SK-N-SH treated with all-trans-retinoic acid at 6 μM for 48 hours (cell line): ENCODE measurements around the gene CALHM6.
A peak's percentile ranks its signal among the peaks of the same experiment; 100 is the strongest.

ENCODE experiments used
- ATAC-seq: fragments of 200-7000 bp; cut with Tn5 transposase; 3 replicates; pipeline ENCODE4 v1.9.1; 2020; ENCODE audit warnings: mild to moderate bottlenecking, moderate library complexity
- ARNTL ChIP-seq: fragments of 450-650 bp; formaldehyde crosslinking; IDR thresholded peaks from 2 replicates; pipeline ENCODE4 v1.5.0; 2020; ENCODE audit warnings: low read depth, mild to moderate bottlenecking, moderate library complexity, borderline replicate concordance
- CSDC2 ChIP-seq: fragments of 250-450 bp; sonication (Bioruptor Pico); IDR thresholded peaks from 2 replicates; pipeline ENCODE4 v1.5.0; 2020; ENCODE audit warnings: mild to moderate bottlenecking, moderate library complexity
- ISL1 ChIP-seq: fragments of 250-450 bp; sonication (Bioruptor Pico); IDR thresholded peaks from 2 replicates; pipeline ENCODE4 v2.1.2; 2022; ENCODE audit warnings: mild to moderate bottlenecking, moderate library complexity
- OSR1 ChIP-seq: fragments of 250-450 bp; sonication (Bioruptor Pico); IDR thresholded peaks from 2 replicates; pipeline ENCODE4 v1.8.0; 2022; ENCODE audit warnings: moderate library complexity, mild to moderate bottlenecking, inconsistent platforms
- POU6F1 ChIP-seq: fragments of 250-450 bp; sonication (Bioruptor Pico); IDR thresholded peaks from 2 replicates; pipeline ENCODE4 v1.8.0; 2021; ENCODE audit warnings: low read depth, mild to moderate bottlenecking, moderate library complexity, borderline replicate concordance
- PPARA ChIP-seq: fragments of 250-450 bp; sonication (Bioruptor Pico); IDR thresholded peaks from 2 replicates; pipeline ENCODE4 v1.5.0; 2020; ENCODE audit warnings: mild to moderate bottlenecking, borderline replicate concordance
- RARB ChIP-seq: fragments of 250-450 bp; sonication (Bioruptor Pico); IDR thresholded peaks from 2 replicates; pipeline ENCODE4 v1.8.0; 2021; ENCODE audit warnings: mild to moderate bottlenecking, moderate library complexity
- TOX ChIP-seq: fragments of 250-450 bp; sonication (Bioruptor Pico); IDR thresholded peaks from 2 replicates; pipeline ENCODE4 v1.8.0; 2021; ENCODE audit warnings: mild to moderate bottlenecking, moderate library complexity, borderline replicate concordance
- ZFP3 ChIP-seq: fragments of 250-450 bp; sonication (Bioruptor Pico); IDR thresholded peaks from 2 replicates; pipeline ENCODE4 v1.5.0; 2020; ENCODE audit warnings: mild to moderate bottlenecking, moderate library complexity
- ZFP30 ChIP-seq: fragments of 450-650 bp; formaldehyde crosslinking; IDR thresholded peaks from 2 replicates; pipeline ENCODE4 v1.5.0; 2022; ENCODE audit warnings: mild to moderate bottlenecking, moderate library complexity
- ZNF565 ChIP-seq: fragments of 450-650 bp; formaldehyde crosslinking; conservative IDR thresholded peaks from 2 replicates; pipeline ENCODE4 v1.5.0; 2020; ENCODE audit warnings: low read depth, mild to moderate bottlenecking, moderate library complexity
- ZNF70 ChIP-seq: fragments of 450-650 bp; formaldehyde crosslinking; IDR thresholded peaks from 2 replicates; pipeline ENCODE4 v1.5.0; 2020; ENCODE audit warnings: mild to moderate bottlenecking, moderate library complexity
- ZNF8 ChIP-seq: fragments of 450-650 bp; formaldehyde crosslinking; IDR thresholded peaks from 2 replicates; pipeline ENCODE4 v1.5.0; 2020; ENCODE audit warnings: mild to moderate bottlenecking, moderate library complexity
- TF ChIP-seq, protein P1 (sequence below): fragments of 250-450 bp; sonication (Bioruptor Pico); IDR thresholded peaks from 2 replicates; pipeline ENCODE4 v1.5.0; 2020; ENCODE audit warnings: mild to moderate bottlenecking, moderate library complexity
- TF ChIP-seq, protein P2 (sequence below): fragments of 250-450 bp; sonication (Bioruptor Pico); IDR thresholded peaks from 2 replicates; pipeline ENCODE4 v1.5.1; 2020; ENCODE audit warnings: low read depth, mild to moderate bottlenecking, moderate library complexity
- TF ChIP-seq, protein P3 (sequence below): fragments of 250-450 bp; sonication (Bioruptor Pico); IDR thresholded peaks from 2 replicates; pipeline ENCODE4 v1.8.0; 2020; ENCODE audit warnings: mild to moderate bottlenecking, moderate library complexity, borderline replicate concordance

Gene CALHM6

DNA sequence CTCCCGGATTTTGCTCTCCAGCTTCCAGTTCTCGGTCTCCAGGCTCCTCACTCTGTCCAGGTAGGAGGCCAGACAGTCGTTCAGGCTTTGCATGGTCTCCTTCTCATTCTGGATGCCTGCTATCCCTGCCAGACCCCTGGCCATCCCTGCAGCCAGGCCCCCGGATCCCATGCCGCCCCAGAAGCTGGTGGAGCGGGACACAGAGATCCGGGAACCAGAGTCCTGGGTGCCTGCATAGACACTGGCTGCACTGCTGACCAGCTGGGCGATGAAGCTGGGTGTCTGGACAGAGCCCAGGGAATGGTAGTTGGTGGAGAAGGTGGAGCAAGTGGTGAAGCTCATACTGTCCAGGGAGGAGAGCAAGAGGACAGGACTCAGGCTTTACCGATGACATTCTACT is 2.9 kb upstream of the CALHM6 start:
- ATAC-seq, result no peak
- TF ChIP-seq, protein P1, sequence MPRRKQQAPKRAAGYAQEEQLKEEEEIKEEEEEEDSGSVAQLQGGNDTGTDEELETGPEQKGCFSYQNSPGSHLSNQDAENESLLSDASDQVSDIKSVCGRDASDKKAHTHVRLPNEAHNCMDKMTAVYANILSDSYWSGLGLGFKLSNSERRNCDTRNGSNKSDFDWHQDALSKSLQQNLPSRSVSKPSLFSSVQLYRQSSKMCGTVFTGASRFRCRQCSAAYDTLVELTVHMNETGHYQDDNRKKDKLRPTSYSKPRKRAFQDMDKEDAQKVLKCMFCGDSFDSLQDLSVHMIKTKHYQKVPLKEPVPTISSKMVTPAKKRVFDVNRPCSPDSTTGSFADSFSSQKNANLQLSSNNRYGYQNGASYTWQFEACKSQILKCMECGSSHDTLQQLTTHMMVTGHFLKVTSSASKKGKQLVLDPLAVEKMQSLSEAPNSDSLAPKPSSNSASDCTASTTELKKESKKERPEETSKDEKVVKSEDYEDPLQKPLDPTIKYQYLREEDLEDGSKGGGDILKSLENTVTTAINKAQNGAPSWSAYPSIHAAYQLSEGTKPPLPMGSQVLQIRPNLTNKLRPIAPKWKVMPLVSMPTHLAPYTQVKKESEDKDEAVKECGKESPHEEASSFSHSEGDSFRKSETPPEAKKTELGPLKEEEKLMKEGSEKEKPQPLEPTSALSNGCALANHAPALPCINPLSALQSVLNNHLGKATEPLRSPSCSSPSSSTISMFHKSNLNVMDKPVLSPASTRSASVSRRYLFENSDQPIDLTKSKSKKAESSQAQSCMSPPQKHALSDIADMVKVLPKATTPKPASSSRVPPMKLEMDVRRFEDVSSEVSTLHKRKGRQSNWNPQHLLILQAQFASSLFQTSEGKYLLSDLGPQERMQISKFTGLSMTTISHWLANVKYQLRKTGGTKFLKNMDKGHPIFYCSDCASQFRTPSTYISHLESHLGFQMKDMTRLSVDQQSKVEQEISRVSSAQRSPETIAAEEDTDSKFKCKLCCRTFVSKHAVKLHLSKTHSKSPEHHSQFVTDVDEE, result no peak

GRCh38 chr6:116459927-116460326 is 1.2 kb upstream of the CALHM6 start:
- no peak for ATAC-seq
- no peak for TF ChIP-seq ZNF8 (CRISPR knock-in tag)
- TF ChIP-seq, protein P1, result no peak
- TF ChIP-seq, protein P2, sequence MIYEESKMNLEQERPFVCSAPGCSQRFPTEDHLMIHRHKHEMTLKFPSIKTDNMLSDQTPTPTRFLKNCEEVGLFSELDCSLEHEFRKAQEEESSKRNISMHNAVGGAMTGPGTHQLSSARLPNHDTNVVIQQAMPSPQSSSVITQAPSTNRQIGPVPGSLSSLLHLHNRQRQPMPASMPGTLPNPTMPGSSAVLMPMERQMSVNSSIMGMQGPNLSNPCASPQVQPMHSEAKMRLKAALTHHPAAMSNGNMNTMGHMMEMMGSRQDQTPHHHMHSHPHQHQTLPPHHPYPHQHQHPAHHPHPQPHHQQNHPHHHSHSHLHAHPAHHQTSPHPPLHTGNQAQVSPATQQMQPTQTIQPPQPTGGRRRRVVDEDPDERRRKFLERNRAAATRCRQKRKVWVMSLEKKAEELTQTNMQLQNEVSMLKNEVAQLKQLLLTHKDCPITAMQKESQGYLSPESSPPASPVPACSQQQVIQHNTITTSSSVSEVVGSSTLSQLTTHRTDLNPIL (CRISPR knock-in tag), result no peak
- TF ChIP-seq POU6F1 (CRISPR knock-in tag), result no peak
- TF ChIP-seq ZNF565, result no peak
- no peak for TF ChIP-seq RARB (CRISPR knock-in tag)
- TF ChIP-seq, all 23 proteins: peak for 0

GRCh38 chr6:116461932-116462885 is 1.0 kb downstream of the CALHM6 start:
- TF ChIP-seq PPARA (CRISPR knock-in tag), result no peak
- no peak for TF ChIP-seq ZFP30 (CRISPR knock-in tag)
- no peak for TF ChIP-seq ZNF565
- no peak for TF ChIP-seq ISL1
- TF ChIP-seq ZNF70 (CRISPR knock-in tag), result no peak
- TF ChIP-seq ARNTL (CRISPR knock-in tag), result no peak
- TF ChIP-seq, protein P3, sequence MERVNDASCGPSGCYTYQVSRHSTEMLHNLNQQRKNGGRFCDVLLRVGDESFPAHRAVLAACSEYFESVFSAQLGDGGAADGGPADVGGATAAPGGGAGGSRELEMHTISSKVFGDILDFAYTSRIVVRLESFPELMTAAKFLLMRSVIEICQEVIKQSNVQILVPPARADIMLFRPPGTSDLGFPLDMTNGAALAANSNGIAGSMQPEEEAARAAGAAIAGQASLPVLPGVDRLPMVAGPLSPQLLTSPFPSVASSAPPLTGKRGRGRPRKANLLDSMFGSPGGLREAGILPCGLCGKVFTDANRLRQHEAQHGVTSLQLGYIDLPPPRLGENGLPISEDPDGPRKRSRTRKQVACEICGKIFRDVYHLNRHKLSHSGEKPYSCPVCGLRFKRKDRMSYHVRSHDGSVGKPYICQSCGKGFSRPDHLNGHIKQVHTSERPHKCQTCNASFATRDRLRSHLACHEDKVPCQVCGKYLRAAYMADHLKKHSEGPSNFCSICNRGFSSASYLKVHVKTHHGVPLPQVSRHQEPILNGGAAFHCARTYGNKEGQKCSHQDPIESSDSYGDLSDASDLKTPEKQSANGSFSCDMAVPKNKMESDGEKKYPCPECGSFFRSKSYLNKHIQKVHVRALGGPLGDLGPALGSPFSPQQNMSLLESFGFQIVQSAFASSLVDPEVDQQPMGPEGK (CRISPR knock-in tag), result no peak
- no peak for TF ChIP-seq CSDC2
- no peak for TF ChIP-seq TOX (CRISPR knock-in tag)
- ATAC-seq, result peak; percentile 72

GRCh38 chr6:116463301-116463700 is 2.1 kb downstream of the CALHM6 start:
- no peak for ATAC-seq
- TF ChIP-seq ZFP3 (CRISPR knock-in tag) (no peak), ZFP30 (CRISPR knock-in tag) (no peak), OSR1 (CRISPR knock-in tag) (no peak), ZNF8 (CRISPR knock-in tag) (no peak)
